Globus pallidus (tissue), 1 donor: ENCODE measurements around the gene NPHP4.

Experiments used
- DNase-seq: peaks from one replicate; pipeline ENCODE4 v3.0.0-alpha.2; 2015; ENCODE audit warnings: low spot score

The NPHP4 gene

GRCh38 chr1:6003568-6004411 lies 11.6 kb upstream of the NPHP4 start:
- no peak for DNase-seq

GRCh38 chr1:6002714-6003501 lies 10.7 kb upstream of the NPHP4 start:
- no peak for DNase-seq

- no peak for DNase-seq
These were observed 9.9 kb upstream of the NPHP4 start for GRCh38 chr1:6001992-6002576.

DNA sequence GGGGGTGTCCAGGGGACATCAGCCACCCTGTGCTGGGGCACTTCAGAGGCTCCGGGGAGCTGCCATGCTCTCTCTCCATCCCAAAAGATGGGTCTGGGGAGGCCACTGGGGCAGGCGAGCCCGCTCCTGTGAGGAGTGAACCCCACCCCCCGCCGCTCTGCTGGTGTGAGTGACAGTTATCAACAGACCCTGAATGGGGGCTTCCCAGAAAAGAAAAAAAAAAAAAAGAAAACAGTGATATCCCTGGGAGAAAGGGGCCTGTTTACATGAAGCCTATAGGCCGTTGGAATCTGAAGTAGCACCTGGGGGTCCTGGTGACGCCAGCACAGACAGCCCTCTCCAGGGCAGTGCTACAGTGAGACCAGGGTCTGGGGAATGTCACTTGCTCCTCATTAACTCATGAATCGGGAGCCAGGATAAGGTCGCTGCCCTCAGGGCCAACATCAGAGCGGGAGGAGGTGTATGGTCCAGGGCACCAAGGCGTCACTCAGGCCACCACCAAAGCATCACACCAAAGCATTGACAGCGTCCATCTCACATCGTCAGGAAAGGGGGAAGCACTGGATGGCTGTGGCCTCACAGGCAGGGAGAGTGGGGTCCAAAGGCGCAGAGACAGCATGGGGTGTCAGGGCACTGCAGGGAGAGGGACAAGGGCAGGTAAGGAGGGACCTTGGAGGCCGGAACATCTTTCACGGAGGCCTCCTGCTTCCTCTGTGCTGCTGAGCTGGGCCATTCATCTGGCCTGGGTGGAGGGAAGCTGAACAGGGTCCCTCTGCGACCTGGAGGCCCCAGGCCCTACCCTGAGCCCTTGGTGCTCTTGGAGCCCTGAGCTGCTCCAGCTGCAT lies 8.4 kb upstream of the NPHP4 start:
- DNase-seq: no peak

DNA sequence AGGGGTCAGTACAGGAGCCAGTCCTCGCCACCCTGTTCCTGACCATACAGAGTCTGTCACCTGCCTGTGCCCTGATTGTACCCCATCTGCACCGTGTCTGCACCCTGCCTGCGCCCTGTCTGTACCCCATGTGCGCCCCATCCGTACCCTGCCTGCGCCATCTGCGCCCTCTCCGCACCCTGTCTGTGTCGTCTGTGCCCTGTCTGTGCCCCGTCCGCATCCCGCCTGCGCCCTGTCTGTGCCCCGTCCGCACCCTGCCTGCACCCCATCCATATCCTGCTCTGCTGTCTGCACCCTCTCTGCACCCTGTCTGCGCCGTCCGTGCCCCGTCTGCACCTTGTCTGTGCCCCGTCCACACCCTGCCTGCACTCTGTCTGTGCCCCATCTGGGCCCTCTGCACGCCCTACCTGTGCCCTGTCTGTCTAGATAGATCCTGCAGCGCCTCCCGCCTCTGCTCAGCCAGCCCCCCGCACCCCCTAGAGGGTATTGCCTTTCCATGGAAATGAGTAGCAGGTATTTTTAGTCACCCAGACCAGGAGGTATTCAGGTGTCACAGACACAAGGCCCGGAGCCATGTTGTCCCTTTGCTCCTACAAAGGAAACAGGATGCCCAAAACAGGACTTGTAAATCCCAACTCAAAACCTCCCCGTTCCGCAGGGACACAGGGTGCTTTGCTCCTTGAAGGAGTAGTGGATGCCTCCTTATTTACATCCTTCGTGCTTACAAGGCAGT lies 7.7 kb upstream of the NPHP4 start:
- DNase-seq: no peak

- no peak for DNase-seq
These were observed 6.7 kb upstream of the NPHP4 start for GRCh38 chr1:5998906-5999301.

DNA sequence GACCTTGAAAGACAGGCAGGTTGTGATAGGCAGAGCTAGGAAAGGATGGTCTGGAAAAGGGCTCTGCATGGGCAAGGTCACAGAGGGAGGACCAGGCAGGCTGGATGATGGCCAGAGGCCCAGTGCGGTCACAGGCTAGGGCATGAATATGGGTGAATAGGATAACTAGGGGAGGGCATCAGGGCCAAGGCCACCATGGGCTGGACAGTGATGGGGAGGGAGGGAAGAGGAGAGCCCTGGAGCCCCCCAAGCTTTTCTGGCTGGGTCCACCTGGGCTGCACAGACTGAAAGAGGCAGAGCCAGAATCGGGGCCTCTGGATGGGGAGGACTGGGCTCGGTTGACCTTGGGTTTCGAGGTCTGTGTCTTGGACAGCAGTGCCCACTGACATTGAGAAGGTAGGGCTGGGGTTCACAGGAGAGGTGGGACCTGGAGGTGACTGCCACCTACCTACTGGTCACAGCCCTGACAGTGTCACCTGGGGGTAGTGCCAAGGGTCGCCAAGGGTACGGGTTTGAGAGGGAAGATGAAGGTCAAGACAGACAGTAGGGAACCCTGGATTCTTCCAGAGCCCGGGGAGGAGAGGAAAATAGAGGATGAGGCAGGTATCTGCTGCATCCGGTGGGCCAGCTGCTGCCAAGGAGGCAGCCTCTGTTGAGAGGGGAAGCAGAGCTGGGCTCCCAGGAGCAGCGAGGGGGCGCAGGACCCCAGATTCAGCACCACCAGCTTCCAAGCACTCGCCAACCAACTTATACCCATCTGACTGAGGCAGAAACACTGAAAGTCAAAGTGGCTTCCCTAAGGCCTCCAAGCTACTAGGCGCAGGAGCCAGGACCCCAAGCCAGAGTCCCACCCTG lies 6.1 kb upstream of the NPHP4 start:
- DNase-seq: no peak

GRCh38 chr1:5997316-5997715 lies 5.1 kb upstream of the NPHP4 start:
- DNase-seq: no peak

GRCh38 chr1:5996641-5997270 lies 4.5 kb upstream of the NPHP4 start:
- DNase-seq: no peak

- DNase-seq: no peak
These were observed 3.8 kb upstream of the NPHP4 start for GRCh38 chr1:5995871-5996630.

DNA sequence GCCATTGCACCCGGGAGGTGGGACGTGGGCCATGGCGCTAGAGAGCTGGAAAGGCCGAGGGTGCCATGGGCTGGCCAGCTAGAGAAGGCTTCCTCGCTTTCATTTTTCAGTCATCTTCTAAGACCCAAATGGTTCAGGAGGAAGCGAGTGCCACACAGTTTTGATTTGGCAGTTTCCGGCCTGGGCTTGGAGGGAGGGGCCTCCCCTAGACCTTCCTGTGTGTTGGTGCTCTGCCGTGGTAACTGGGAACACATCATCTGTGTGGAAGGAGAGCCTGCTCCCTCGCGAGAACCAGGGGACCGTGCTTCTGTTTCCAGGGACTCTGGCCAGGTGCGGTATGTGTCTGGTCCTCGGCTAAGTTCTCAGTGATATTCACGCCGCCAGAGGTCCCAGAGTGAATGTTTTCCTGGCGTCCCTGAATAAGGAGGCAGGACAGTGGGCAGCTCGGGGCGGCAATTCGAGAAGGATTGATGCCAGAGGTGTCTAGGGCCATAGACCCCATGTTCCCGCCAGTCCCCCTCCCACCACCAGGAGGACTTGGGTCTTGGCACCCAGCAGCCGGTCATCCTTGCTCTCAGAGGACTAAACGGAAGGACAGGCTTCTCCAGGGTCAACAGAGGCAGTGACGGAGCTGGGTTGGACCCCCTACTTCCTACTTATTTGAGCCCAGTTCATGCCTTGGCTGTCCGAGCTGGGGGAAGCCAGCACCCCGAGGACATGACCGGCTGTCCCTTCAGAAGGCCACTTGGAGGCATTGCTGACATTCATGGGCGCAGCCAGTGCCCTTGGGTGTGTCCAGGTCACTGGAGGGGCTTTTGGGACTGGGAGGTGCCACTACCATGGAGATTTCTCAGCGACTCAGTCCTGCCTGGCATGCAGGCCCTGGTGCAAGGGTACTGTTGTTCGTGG lies 2.7 kb upstream of the NPHP4 start:
- DNase-seq: no peak

DNA sequence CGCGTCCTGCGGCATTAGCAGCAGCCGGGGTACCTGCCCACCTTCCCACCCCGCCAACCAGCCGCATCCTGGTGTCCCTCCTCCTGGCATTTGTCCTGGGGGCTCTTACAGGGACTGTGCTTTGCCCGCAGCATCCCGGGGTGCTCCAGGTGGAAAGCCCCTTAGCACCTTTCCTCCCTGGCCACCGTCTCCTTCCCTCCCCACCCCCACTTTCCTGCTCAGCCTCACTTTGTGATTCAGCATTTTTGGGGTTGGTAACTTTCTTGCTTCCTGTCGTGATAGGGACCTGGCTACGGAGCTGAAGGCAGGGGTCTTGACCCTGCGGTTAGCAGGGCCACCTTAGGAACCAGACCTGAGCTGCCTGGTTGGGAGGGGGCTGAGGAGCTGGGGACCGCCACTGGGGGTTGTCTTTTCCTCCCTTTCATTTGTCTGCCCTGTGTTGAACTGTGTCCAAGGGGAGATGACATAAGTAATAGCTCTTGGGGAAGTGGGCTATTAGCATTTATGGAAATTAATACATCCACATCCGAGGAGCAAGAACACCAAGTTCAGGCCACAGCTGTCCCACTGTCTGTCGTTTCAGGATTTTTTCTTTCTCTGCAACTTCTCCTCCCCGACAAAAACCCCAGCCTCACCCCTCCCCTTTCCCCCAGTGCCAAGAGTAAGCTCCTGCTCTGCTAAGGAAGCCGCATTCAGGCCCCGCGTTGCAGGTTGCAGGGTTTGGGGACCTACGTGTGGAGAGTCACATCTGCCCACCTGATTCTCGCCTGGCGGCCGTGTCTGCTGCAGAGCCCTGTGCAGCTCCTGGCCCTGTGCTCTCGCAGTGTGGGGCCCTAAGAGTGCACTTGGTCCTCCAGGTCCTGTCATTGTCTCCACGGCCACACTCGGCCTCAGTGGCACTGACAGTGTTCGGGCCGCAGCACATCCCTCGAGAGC lies 1.6 kb upstream of the NPHP4 start:
- no peak for DNase-seq

- no peak for DNase-seq
These were observed 760 bp upstream of the NPHP4 start for GRCh38 chr1:5992814-5993555.

- peak; percentile 16 for DNase-seq
These were observed 722 bp downstream of the NPHP4 start for GRCh38 chr1:5991381-5992025.

- DNase-seq: no peak
These were observed 1.3 kb downstream of the NPHP4 start for GRCh38 chr1:5990913-5991312.
